Neuronal stem cell (in vitro differentiated cells): ENCODE data around the gene ZNF195. TPM values are rescaled to one million over a fixed set of nuclear protein-coding genes. Genes with fewer than 3 reads are reported as not detected.
"Not testable (repeated sequence)": the region's sequence is repeated elsewhere in the genome, so short reads cannot be mapped to it uniquely, and the experiment has no call there.

Experiments
- DNase-seq: peaks from one replicate; pipeline ENCODE4 v3.0.0-alpha.2; 2013; ENCODE audit warnings: low spot score
- H2AFZ ChIP-seq: one replicate; pipeline ENCODE4 v1.6.1; 2013; ENCODE audit warnings: mild to moderate bottlenecking, low read length, inconsistent platforms
- H2AK5ac ChIP-seq: 2 replicates; pipeline ENCODE4 v1.6.1; 2013; ENCODE audit warnings: low read depth, mild to moderate bottlenecking, inconsistent platforms, low read length, moderate library complexity, mixed read lengths
- H2BK120ac ChIP-seq: 2 replicates; pipeline ENCODE4 v1.6.1; 2013; ENCODE audit warnings: low read depth, mild to moderate bottlenecking, inconsistent platforms, low read length, moderate library complexity, mixed read lengths
- H2BK12ac ChIP-seq: one replicate; pipeline ENCODE4 v1.6.1; 2013; ENCODE audit warnings: low read length, inconsistent platforms
- H2BK15ac ChIP-seq: 2 replicates; pipeline ENCODE4 v1.6.1; 2013; ENCODE audit warnings: mild to moderate bottlenecking, low read length, inconsistent platforms, mixed read lengths
- H2BK5ac ChIP-seq: one replicate; pipeline ENCODE4 v1.6.1; 2013; ENCODE audit warnings: inconsistent platforms, mild to moderate bottlenecking, low read length, moderate library complexity
- H3K14ac ChIP-seq: one replicate; pipeline ENCODE4 v1.6.1; 2013; ENCODE audit warnings: low read length, inconsistent platforms
- H3K18ac ChIP-seq: 2 replicates; pipeline ENCODE4 v1.6.1; 2013; ENCODE audit warnings: low read length, inconsistent platforms
- H3K23ac ChIP-seq: 2 replicates; pipeline ENCODE4 v1.6.1; 2013; ENCODE audit warnings: low read depth, mild to moderate bottlenecking, mixed read lengths, low read length, inconsistent platforms; ENCODE audit not compliant: poor library complexity
- H3K27ac ChIP-seq: replicated peaks from 3 replicates; pipeline ENCODE4 v1.5.1; 2013; ENCODE audit warnings: low read length, inconsistent platforms
- H3K27me3 ChIP-seq, 3 experiments: 2 replicates each; pipeline ENCODE4 v1.6.1; 2013; ENCODE audit warnings: low read length in 3 of 3, mild to moderate bottlenecking in 2 of 3, inconsistent platforms in 1 of 3, low read depth in 1 of 3, mixed read lengths in 1 of 3, moderate library complexity in 1 of 3; ENCODE audit not compliant: control insufficient read depth in 3 of 3, insufficient read depth in 3 of 3
- H3K36me3 ChIP-seq, 2 donors: replicated peaks in 1 of 2; 2 replicates each; pipeline ENCODE4 v1.6.1; 2013; ENCODE audit warnings: low read length in 2 of 2; ENCODE audit not compliant: control insufficient read depth in 2 of 2, insufficient read depth in 2 of 2
- H3K4ac ChIP-seq: 2 replicates; pipeline ENCODE4 v1.6.1; 2013; ENCODE audit warnings: inconsistent platforms, mild to moderate bottlenecking, low read length, moderate library complexity
- H3K4me1 ChIP-seq, 2 donors: 1 replicate in 1 of 2; 2 replicates in 1 of 2; pipeline ENCODE4 v1.6.1; 2013; ENCODE audit warnings: low read length in 2 of 2, low read depth in 1 of 2; ENCODE audit not compliant: control insufficient read depth in 2 of 2, insufficient read depth in 1 of 2
- H3K4me2 ChIP-seq: one replicate; pipeline ENCODE4 v1.6.1; 2013; ENCODE audit warnings: mild to moderate bottlenecking, low read length, inconsistent platforms; ENCODE audit not compliant: insufficient read depth, poor library complexity, severe bottlenecking
- H3K4me3 ChIP-seq, 2 donors: 2 replicates each; pipeline ENCODE4 v1.5.1; 2013; ENCODE audit warnings: low read length in 2 of 2, mild to moderate bottlenecking in 2 of 2, inconsistent platforms in 1 of 2, moderate library complexity in 1 of 2
- H3K79me1 ChIP-seq: one replicate; pipeline ENCODE4 v1.6.1; 2013; ENCODE audit warnings: low read depth, mild to moderate bottlenecking, inconsistent platforms, low read length, moderate library complexity
- H3K9ac ChIP-seq: one replicate; pipeline ENCODE4 v1.6.1; 2013; ENCODE audit warnings: mild to moderate bottlenecking, low read depth, low read length, inconsistent platforms; ENCODE audit not compliant: poor library complexity
- H3K9me3 ChIP-seq, 2 donors: replicated peaks in 1 of 2; 2 replicates each; pipeline versions ENCODE3 to v1.6.1; 2013; ENCODE audit warnings: low read length in 2 of 2, mild to moderate bottlenecking in 2 of 2, inconsistent platforms in 1 of 2, low read depth in 1 of 2, mixed read lengths in 1 of 2, moderate library complexity in 1 of 2; ENCODE audit not compliant: control insufficient read depth in 2 of 2, insufficient read depth in 1 of 2
- H4K8ac ChIP-seq: one replicate; pipeline ENCODE4 v1.6.1; 2013; ENCODE audit warnings: low read depth, mild to moderate bottlenecking, inconsistent platforms, low read length, moderate library complexity
- H4K91ac ChIP-seq: one replicate; pipeline ENCODE4 v1.6.1; 2013; ENCODE audit warnings: low read length, low read depth, mild to moderate bottlenecking, inconsistent platforms; ENCODE audit not compliant: poor library complexity
- WGBS, 2 donors: extraction: QIAGEN DNeasy Blood & Tissue Kit; methylation state at CpG; one replicate each; pipeline ENCODE4 v1.1.7; 2013; ENCODE audit warnings: missing lambda C conversion rate in 2 of 2, mixed read lengths in 1 of 2; ENCODE audit not compliant: insufficient read length in 2 of 2, insufficient replicate concordance in 1 of 2; ENCODE audit errors: extremely low coverage in 2 of 2; 5-methylcytosine and 5-hydroxymethylcytosine counted together
- polyA plus RNA-seq, 2 experiments: library from polyadenylated mRNA; stranded (reverse); fragments of 200-250 nt; gene quantifications; one replicate each; pipeline ENCODE4 v1.2.3, GENCODE V29; 2013

The ZNF195 gene
- polyA plus RNA-seq (2013, experiment 1 of 2): 31.7 TPM
- 33.2 TPM for polyA plus RNA-seq (2013, experiment 2 of 2)

- Histone ChIP-seq H2AK5ac (peak within 1 kb of the TSS; percentile 48), H2BK5ac (peak within 1 kb of the TSS; percentile 42)
- WGBS, 2 donors: no CpG with 5 or more reads among the region's 54 CpGs
Measured at GRCh38 chr11:3378426-3379423, at the start of gene ZNF195. ZNF195 (minus strand) TSS chr11:3379146; CDS start chr11:3379040, 106 bp downstream.

GRCh38 chr11:3428076-3428475, 49.1 kb upstream of the ZNF195 start:
- not testable (repeated sequence) for H2BK15ac ChIP-seq, H3K4me3 ChIP-seq, H3K9ac ChIP-seq, H4K8ac ChIP-seq, H3K27ac ChIP-seq, H4K91ac ChIP-seq, H3K4me2 ChIP-seq, H2BK120ac ChIP-seq, H3K4ac ChIP-seq, H3K79me1 ChIP-seq, H3K18ac ChIP-seq, H2AFZ ChIP-seq, H3K23ac ChIP-seq, H3K27me3 ChIP-seq, H3K36me3 ChIP-seq, H3K9me3 ChIP-seq, DNase-seq, H2BK5ac ChIP-seq, H2AK5ac ChIP-seq, H3K4me1 ChIP-seq, H2BK12ac ChIP-seq, H3K14ac ChIP-seq
- no CpG with 5 or more reads among the region's 10 CpGs for WGBS, 2 donors

More at GRCh38 chr11:3378426-3379423, at the start of gene ZNF195:
- Histone ChIP-seq H3K36me3 (peaks cover 12 to 50% of the 10 kb centered on the region in 2 donors), H3K23ac (peak within 1 kb of the TSS; percentile 95), H2BK15ac (peak within 1 kb of the TSS; percentile 57), H4K8ac (no peak within 1 kb of the TSS), H3K14ac (peak within 1 kb of the TSS; percentile 85), H3K27ac (no peak within 1 kb of the TSS), H3K79me1 (peaks cover 2% of the 10 kb centered on the region), H3K4me3 (peak within 1 kb of the TSS; percentile 63 to 98), H3K9ac (peak within 1 kb of the TSS; percentile 89), H3K9me3 (peaks cover 2 to 51% of the 10 kb centered on the region in 2 donors), H3K4me1 (peaks cover 0 to 6% of the 10 kb centered on the region in 2 donors), H3K4ac (peak within 1 kb of the TSS; percentile 38), H2BK12ac (no peak within 1 kb of the TSS), H4K91ac (peak within 1 kb of the TSS; percentile 57), H3K4me2 (peak within 1 kb of the TSS; percentile 61), H2BK120ac (no peak within 1 kb of the TSS), H3K27me3 (no peaks in the 10 kb centered on the region), H3K18ac (peak within 1 kb of the TSS; percentile 91), H2AFZ (peak within 1 kb of the TSS; percentile 88)
- peak; percentile 97 for DNase-seq

GRCh38 chr11:3426541-3426940, 47.6 kb upstream of the ZNF195 start:
- not testable (repeated sequence) for H3K79me1 ChIP-seq, H2BK120ac ChIP-seq, H3K9me3 ChIP-seq, H3K4ac ChIP-seq, H3K14ac ChIP-seq, H2BK5ac ChIP-seq, DNase-seq, H3K36me3 ChIP-seq, H3K4me1 ChIP-seq, H4K91ac ChIP-seq, H4K8ac ChIP-seq, H3K27me3 ChIP-seq, H2BK15ac ChIP-seq, H3K9ac ChIP-seq, H3K23ac ChIP-seq, H3K18ac ChIP-seq, H3K27ac ChIP-seq, H2AK5ac ChIP-seq, H3K4me3 ChIP-seq, H2AFZ ChIP-seq, H2BK12ac ChIP-seq, H3K4me2 ChIP-seq
- WGBS, 2 donors: no CpG with 5 or more reads among the region's 8 CpGs

DNA sequence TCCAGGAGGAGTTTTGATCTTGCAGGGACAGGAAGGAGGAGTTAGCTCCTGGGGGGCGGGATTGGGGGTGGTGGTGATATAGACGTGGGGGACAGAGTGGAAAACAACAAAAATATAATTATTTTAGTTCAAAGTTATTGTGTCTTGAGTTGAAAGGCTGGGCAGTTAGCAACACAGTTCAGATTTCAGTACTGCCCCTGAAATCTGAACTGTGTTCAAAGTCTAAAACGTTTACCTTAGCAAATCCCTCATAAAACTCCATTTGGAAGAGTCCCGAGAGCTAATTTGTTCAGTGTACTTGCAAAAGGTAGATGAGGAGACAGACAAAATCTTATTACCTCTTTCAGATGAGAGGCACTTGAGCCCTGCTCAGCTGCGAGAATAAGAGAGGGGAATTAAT, 45.0 kb upstream of the ZNF195 start:
- not testable (repeated sequence) for H2BK5ac ChIP-seq, H3K9me3 ChIP-seq, H3K9ac ChIP-seq, H3K4me1 ChIP-seq, H2BK120ac ChIP-seq, H3K27ac ChIP-seq, H3K27me3 ChIP-seq, H3K14ac ChIP-seq, H2BK15ac ChIP-seq, H3K79me1 ChIP-seq, H2AK5ac ChIP-seq, H4K8ac ChIP-seq, H3K36me3 ChIP-seq, DNase-seq, H3K23ac ChIP-seq, H3K4ac ChIP-seq, H2BK12ac ChIP-seq, H4K91ac ChIP-seq, H3K18ac ChIP-seq
- Histone ChIP-seq H2AFZ (peak overlapping the region; percentile 97), H3K4me3 (peak overlapping the region in 1 of 2 donors; percentile 73), H3K4me2 (peak overlapping the region; percentile 2)
- no CpG with 5 or more reads among the region's 5 CpGs for WGBS, 2 donors
